ENCODE data around the gene COX18. TPM values are rescaled to one million over a fixed set of nuclear protein-coding genes. Genes with fewer than 3 reads are reported as not detected.

The COX18 gene
- total and polyA plus RNA-seq, 3 donors from 2014 or later = 16.9 to 38.0 (median 32.7) TPM

- no peaks in the 10 kb centered on the region for H3K27me3 ChIP-seq
- no peaks in the 10 kb centered on the region for H3K36me3 ChIP-seq (ENCODE audit: low read depth, missing control alignments)
- H3K9me3 ChIP-seq = no peaks in the 10 kb centered on the region
- H3K4me1 ChIP-seq = no peaks in the 10 kb centered on the region
- DNase-seq = no peak
- TF ChIP-seq POLR2A (IDR thresholded peaks at IDR 0.05) (no peak), CTCF (IDR thresholded peaks at IDR 0.05) (no peak)
- 94 to 100% methylated on average over 1 of the region's 1 CpG for WGBS, 2 donors
- intact Hi-C loops (cut with DNase I; ENCODE audit: low total_unique reads) = no loop called here
- no peak overlapping the region for H3K27ac ChIP-seq
- no peak overlapping the region for H3K4me3 ChIP-seq
Measured at GRCh38 chr4:73005514-73005913, 64.0 kb downstream of the COX18 start.

Small RNA genes lying within 50 kb of the gene (small RNA-seq; reads per million reads assigned to genes)
- 0 reads per million in 2 donors for gene RNU6ATAC5P

Other genes starting within 250 kb of the COX18 start
- gene ANKRD17, start 189.1 kb upstream of the COX18 start, total RNA-seq = 10 to 100 TPM; 68.9 to 78.3 TPM
- gene ANKRD17, start 189.1 kb upstream of the COX18 start, polyA plus RNA-seq (ENCODE audit: insufficient read depth, low read depth, low replicate concordance) = 26.9 TPM